Stimulated activated CD4-positive, alpha-beta T cell treated with anti-CD3 and anti-CD28 coated beads, TNF-alpha, amount 100 ng/mL, for 48 hours (primary cell): Measurements from ENCODE around the gene PRKAG2.
"Not testable (repeated sequence)": the region's sequence is repeated elsewhere in the genome, so short reads cannot be mapped to it uniquely, and the experiment has no call there.

Experiments
- DNase-seq, 3 donors: peaks; one replicate each; pipeline ENCODE4 v3.0.0-alpha.2; 2020; ENCODE audit warnings: low read depth in 3 of 3

PRKAG2 gene

DNA sequence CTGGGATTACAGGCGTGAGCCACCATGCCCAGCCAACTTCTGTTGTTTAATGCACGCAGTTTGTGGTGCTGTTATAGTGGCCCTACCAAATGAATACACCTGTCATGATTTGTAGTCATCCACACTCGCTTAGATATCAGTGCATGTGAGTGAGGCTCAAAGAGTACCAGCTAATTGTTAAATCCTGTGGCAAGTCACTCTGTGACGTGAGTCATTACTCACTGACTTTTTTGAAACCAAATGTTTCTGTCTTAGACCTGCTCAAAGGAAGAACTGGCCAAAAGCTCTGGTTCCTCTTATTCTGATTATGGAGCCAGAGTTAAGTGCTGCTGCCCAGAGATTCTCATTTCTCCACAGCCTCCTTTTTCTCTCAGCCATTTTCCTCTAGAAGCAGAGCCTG lies 109.4 kb downstream of the PRKAG2 start:
- no peak for DNase-seq

DNA sequence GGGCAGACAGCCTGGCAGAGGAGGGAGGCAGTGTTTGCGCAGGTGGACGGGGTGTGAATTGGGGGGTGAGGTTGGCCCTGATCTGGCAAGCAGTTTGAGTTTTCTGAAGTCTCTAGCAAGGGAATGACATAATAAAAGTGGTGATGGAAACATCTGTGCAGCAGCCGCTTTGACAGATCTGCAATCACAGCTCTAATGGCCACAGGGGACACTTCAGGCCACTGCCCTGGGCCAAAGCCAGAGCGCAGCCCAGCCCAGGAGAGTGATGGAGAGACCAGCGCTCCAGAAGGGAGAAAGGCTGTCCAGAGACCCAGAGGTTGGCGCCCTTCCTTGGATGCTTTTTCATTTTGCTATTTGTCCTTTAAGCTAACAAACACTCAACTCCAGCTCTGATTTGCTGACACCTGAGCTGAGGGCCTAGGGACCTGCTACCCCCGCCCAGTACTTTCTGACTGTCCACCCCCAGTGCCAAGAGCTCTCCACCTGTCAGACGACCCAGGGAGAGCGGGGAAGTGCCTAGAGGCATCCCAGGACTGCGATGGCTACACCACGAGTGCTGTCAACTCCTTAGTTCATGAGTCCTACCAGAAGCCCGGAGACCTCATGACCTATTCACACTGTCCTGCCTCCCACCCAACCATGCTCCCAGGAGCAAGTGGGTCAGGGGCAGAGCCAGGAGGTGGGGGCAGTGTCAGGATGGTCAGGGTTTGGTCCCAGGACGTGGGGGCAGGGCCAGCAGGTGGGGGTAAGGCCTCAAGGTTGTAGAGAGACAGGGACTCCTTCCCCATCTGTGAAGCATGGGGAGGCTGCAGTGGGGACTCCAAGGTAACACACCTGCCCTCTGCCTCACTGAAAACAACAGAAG lies 112.6 kb downstream of the PRKAG2 start:
- DNase-seq: no peak

DNA sequence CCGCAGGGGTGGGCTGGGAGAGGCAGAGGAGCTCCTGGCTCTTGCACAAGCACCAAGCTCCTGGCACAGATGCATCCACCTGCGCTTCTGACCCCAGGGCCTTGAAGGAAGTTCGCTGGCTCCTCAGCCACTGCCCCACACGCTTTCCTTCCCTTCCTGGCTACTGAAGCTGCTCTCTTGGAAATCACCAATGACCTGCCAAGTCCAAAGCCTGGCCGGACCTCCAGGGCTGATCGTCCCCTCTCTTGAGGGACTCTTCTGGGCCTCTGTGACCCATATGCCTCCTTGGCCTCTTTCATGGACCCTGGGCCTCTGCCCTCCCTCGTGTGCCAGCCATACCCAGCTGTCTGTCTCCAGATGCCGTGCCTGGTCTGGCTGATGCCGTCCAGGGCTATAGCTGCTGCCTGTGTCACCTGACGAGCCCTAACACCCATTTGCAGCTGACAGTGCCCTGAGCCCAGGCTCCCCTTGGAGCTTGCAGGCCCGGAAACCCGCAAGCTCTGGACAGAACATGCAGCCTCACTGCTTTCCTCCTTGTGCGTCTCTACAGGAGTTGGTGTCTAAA lies 113.4 kb downstream of the PRKAG2 start:
- DNase-seq: no peak

DNA sequence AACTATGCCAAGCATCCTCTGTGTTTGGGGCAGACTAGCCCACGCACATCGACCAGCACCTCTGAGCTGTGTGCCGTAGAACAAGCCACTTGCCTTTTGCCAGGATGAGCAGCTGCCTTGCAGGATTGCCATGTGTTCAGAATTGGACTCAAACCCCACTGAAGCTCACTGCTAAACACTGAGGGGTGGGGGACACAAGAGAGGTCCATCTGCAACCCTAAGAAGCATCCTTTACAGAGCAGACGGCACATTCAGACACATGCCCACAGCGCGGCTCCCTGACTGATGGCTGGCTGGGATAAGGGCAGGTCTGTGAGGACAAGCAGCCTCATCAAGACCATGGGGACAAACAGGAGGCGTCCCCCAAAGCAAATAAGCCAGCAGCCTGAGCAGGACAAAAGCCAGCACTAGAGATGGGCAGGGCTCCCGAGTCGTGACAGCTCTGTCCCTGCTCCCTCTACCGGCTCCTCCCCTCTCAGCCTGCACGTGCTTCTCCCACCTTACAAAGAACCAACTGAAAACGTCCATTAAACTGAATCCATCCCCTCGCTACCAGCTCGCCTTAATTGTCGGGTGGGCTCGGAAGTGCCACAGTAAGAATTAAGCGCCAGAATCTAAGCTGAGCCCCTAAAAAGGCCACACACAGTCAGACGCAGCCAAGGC lies 114.2 kb downstream of the PRKAG2 start:
- DNase-seq: no peak

DNA sequence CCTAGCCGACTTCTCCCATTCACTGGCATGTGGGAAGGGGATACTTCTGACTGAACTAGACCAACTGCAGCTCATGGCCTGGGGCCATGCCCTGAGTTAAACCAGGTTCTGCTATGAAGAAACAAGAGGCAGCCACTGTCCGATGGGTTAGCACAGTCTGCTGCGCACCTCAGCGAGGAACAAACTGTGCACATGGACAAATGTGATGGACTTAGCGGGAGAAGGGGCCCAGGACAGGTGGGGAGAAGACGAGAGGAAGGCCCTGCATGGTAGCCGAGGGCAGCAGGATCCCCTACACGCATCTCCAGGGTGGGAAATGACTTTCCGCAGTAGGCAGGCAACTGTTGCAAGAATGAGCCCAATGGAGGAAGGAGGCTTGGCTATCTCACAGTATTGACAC lies 115.0 kb downstream of the PRKAG2 start:
- DNase-seq: no peak

DNA sequence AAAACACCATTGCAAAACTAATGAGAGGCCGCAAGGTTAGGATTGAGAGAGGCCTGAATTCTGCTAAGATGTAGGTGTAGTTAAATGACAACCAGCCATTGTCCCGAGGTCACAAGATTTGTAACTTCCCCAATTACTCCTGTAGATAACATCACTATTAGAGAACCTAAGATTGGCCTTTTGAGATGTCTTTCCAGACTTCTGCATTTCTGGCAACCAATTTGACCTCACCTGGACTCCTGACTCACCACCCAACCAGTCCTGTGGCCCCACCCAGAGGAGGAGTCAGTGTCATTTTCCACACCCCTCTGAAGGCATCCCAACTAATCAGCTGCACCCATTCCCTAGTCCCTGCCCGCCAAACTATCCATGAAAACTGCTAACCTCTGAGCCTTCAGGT lies 115.7 kb downstream of the PRKAG2 start:
- DNase-seq: no peak

DNA sequence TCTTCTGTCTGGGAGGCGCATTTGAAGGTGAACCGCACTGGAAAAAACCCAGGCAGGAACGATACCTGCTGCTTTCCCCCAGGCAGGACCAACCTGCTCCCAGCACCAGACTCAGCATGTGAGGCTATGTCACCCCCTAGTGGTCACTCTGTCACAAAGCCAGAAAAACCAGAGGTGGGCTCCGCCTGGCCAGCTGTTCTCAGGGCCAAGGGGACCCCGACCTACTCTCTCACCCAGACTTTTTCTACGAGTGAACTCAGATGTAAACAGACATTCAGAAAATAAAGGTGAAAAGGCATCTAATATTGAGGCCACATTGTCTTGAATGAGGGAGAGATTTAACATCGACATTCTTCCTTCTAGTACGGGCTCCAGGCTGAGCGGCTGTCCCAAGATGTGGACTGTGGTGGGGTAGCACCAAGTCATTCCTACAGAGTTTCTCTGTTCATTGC lies 117.3 kb downstream of the PRKAG2 start:
- DNase-seq: peak; percentile 26 to 52 (median 34)

DNA sequence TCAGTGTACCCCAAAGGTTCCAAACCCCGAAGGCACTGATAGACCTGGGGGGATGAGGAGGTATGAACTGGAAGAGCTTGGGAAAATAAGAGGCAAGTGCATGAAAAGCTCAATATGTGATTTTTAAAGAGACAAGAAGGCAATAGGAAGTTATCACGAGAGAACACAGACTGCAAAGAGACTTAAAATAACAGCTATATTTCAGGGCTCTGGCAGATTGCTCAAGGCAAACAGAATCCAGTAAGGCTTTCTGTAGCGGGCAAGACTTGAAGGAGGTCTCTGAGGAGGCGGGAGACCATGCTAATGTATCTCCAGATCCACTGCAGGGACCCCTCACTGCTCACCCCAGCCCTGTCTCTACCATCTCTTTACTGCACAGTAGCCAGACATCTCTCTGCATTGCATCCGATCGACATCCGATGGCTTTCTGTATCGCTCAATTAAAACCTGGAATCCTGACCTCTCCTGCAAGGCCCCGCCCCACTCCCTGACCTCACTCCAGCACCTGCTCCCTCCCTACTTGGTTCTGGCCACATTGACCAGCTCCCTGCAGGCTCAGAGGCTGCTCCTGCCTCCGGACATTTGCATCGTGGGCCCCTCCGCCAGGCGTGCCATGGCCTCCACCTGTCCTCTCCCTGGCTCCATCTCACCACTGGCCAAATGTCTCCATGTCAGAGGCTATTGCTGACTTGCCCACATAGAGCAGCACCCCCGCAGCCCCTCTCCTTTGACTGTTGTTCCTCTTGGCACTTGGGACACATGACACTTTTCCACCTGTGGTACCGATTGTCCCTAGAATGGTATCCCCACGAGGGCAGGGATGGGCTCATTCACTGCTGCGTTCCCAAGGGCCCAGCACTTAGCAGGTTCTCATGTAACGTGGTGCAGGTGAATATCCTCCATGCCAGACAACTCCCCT lies 118.0 kb downstream of the PRKAG2 start:
- DNase-seq: no peak

DNA sequence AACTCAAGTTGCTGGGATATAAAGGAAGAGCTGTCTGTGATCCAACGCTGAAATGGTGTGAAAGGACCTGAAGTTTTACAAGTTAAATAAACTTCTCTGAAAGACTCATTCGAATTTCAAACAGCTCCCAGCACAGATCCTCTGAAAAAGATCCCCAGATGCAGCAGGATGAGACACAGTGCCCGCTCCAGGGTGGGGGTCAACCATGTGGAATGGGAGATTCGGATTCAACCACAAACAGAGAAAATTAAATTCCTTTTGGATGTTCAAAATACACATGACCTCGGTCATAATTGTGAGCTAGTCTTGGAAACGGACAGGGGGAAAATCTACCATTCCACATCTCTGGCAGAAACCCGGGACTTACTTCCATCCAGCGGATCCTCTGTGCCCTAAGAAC lies 119.6 kb downstream of the PRKAG2 start:
- DNase-seq: no peak

DNA sequence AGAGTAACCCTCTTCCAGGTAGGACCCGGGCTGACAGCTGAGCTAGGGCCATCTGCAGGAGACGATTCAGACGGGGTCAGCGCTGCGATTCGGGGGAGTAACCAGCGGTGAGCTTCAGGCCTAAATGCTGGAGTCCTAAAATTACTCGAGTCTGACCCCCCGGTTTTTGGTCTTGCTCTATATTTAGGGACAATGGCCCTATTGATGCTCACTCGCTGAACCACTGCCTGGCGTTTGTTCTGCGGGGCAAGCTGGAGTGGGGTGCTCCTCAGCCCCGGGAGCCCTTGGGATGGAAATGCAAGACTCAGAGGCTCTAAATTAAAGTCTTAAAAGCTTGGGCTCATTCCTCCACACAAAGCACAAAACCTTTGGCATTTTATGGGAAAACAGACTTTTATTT lies 120.0 kb downstream of the PRKAG2 start:
- no peak for DNase-seq

DNA sequence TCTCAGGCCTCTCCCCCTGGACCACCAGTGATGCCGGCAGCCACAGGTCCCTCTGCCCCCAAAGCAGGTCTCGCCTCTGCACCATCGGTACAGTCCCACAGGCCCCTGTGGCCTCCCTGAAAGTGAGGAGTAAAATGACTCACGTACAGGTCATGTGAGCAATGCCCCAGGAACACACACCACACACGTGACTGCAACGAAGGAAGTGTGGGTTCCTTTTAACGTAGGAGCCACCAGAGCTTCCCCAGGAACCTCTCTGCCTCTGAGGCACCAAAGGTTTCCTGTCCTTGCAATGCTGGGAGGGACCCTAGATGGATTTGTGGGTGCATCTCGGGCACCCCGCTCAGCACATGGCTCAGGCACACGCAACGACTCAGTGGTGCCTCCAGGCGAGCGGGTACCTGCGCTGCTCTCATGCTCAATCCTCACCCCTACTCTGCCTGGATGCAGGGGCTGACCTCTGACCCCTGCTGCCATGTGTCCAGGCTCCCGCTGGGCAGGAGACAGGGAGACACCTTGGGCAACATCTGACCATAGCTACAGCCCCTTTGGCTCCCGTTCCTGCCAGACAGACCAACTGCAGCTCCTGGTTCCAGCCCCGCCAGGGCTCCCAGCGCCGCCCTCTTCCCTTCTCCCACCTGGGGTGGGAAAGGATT lies 120.7 kb downstream of the PRKAG2 start:
- peak; percentile 26 to 51 (median 51) for DNase-seq

DNA sequence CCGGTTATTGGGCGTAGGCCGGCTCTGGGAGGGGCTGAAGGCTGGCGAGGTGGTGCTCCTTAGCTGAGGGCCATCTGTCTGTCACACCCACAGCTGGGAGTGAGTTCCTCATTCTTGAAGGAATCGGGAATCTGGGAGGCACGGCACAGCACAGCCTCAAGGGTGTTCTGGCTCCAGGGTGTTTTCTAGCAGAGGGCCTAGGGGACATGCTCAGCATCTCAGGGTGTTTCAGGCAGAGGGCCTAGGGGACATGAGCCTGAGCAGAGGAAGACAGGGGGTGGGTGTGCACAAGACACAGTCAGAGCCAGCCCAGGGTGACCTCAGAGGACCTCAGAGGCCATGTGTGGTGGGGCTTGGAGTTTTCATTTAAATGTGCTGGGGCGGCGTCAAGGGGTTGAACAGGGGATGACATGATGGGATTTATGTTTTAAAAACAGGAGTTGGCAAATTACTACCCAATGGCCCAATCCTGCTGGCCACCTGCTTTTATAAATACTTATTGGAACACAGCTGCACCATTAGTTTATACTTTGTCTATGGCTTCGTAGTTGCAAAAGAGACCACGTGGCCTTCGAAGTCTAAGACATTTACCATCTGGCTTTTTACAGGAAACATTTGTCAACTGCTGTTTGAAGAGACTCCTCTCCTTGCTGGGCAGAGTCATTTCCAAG lies 121.6 kb downstream of the PRKAG2 start:
- no peak for DNase-seq

DNA sequence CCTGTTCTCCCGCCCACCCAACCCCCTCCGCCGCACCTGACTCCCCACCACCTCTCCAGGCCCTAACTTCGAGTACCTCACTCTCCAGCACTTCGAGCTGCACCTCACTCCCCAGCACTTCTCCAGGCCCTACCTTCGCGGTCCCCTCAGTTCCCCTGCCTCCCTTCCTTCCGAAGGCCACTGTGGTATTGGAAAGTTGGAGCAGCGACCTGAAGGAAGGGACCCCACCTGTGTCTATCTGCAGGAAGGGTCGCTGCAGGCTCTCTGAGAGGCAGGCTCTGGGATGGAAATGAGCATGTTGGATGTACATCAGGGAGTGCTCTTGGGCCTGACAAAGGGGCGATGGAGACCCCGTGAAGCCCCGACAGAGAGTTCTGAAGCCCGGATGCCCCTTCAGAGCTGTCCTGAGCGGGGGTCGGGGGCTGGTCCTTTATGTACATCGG lies 122.2 kb downstream of the PRKAG2 start:
- DNase-seq: no peak

DNA sequence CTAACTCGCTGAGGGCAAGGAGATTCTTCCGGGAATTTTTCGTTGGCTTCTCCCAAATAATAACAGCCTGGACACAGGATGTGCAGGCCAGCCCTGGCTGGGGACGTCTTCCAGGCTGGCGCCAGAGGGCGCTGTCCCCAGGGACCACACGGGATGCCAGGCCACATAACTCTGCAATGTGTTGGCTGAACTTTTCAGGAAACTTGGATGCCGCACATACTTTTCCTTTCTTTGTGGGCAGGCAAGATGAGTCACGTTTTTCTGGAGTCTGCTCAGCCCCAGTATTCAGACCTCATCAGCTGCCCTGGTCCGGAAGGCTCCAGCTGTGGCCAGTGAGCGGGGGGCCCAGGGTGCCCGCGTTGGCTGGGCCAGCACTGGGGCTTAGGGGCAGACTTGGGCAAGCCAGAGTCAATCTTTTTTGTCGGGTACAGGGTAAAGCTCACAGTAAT lies 122.7 kb downstream of the PRKAG2 start:
- no peak for DNase-seq

DNA sequence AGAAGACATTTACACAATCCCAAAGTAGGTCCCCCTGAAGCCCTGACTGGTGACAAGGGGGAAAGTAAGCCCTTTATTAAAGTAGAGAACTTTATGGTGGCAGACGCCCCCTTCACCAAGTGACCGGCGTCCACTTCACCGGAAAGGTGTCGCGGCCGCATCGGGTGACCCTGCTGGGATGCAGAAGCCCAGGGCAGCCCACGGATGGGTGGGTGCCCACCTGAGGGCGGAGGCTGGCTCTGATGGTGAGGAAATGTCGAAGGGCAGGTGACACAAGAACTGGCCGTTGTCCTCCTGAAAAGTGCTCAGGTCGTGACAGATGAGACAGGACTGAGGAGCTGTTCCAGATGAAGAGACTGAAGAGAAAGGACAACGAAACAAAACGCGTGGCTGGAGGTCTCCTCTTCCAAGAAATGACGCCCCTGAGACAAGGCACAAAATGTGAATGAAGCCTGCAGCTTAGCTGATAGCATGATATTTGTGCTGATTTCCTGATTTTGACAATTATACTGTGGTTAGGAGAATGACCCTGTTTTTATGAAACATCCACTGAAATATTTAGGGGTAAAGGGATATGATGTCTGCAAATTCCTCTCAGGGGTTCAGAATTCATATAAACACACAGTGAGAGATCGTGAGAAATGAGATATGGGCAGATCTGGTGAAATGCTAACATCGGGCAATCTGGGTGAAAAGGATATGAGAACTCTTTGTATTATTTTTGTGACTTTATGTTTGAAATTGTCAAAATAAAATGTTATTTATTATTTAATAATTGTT lies 123.9 kb downstream of the PRKAG2 start:
- no peak for DNase-seq

DNA sequence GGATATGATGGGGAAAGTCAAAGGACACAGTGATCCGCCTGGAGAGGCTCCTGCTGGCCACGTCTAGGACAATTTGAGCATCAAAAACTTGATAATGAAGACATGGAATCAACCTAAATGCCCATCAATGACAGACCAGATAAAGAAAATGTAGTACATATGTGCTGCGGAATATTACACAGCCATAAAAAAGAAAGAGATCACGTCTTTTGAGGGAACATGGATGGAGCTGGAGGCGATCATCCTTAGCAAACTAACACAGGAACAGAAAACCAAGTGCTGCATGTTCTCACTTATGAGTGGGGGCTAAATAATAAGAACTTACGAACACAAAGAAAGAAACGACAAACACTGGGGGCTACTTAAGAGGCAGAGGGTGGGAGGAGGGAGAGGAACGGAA lies 124.9 kb downstream of the PRKAG2 start:
- no peak for DNase-seq

DNA sequence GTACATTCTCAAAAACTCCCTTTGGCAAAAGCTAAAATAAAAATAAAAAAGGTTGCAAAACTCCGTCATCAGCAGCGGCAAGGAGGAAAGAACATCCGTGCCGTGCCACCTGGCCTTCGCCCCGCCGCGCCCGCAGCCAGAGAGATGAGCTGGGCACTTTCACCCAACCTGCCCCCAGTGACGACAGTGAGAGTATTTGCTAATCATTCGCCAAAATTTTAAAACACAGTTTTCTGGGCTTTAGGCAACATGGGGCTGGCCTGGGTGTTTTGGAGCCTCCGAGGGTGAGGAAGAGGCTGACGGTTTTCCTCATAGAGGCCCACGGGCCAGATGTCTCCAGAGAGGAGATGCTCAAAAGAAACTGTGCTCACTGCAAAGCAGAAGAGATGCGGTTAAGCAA lies 128.2 kb downstream of the PRKAG2 start:
- DNase-seq: no peak

DNA sequence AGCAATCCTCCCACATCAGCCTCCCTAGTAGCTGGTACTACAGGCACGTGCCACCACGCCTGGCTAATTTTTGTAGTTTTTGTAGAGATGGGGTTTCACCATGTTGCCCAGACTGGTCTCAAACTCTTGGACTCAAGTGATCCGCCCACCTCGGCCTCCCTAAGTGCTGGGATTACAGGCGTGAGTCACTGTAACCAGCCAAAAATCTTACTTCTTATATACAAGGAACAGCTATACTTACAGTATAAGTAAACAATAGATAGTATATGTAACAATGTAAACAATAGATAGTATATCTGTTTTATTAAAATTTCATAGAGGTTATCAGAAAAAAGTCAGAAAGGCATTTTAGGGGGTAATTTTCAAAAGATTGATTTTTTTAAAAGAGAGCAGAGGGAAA lies 128.9 kb downstream of the PRKAG2 start:
- not testable (repeated sequence) for DNase-seq

DNA sequence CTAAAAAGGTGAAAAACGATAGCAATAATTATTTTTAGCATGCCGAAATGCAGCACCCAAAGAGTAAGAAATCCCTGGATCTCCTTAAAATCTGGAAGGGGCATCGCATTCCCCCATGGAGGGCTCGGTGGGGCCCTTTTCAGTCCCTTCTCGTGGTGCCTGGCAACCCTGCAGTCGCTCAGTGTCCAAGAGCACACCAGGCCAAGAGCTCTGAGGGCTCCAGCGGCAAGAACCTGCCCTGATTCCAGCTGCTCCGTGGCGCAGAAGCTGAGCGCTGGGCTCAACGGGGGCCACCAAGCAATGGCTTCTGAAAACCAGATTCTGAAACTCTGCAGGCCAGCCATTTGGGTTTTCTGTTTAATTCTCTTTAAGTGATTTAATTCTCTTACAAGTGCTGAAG lies 131.2 kb downstream of the PRKAG2 start:
- DNase-seq: no peak
